Dermis microvascular lymphatic vessel endothelial cell (primary cell): ENCODE results near the gene HOATZ. TPM values are rescaled to one million over a fixed set of nuclear protein-coding genes. Genes with fewer than 3 reads are reported as not detected.

Source experiments
- DNase-seq, 2 donors: peaks; one replicate each; pipeline versions ENCODE4 v3.0.0 to v3.0.0-alpha.2; 2010; ENCODE audit warnings: low read depth in 2 of 2
- total RNA-seq: library from RNA; depleted of rRNA; stranded (reverse); fragments of >200 nt; gene quantifications from 2 replicates; pipeline ENCODE4 v1.2.1, GENCODE V29; 2014

HOATZ gene
- total RNA-seq, 1 donor from 2014 or later: not detected

DNA sequence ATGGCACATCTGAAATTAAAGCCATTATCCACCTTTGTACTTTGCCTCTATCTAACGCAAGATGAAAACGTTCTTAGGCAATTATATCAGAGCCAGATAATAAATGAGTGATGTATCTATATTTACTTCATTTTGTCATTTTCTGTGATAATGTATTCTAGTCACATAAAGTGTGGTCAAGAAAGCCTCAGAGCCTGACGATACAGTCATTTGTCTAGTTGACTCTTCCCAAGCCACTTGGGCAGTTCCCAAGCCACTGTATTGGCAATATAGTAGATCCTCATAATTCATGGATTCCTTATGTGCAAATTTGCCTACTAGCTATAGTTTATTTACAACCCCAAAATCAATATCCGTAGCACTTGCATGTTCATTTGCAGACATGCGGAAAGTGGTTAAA, 7.8 kb downstream of the HOATZ start:
- DNase-seq: no peak

DNA sequence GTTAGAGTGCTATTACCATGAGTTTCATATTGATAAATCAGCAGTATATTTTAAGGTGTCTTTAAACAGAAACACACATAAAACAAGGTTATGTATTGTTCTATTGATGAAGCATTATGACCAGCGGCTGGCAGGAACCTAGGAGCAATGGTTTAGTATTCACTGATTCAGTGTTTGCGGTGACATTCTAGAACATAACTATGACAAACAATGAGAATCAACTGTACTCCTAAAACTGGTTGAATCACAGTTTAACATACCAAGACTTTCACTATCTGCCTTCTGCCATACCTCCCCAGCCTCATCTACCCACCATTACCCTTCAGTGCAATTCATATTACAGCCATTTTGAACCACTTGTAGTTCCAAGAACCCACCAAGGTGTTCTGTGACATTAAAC, 8.8 kb downstream of the HOATZ start:
- no peak for DNase-seq

DNA sequence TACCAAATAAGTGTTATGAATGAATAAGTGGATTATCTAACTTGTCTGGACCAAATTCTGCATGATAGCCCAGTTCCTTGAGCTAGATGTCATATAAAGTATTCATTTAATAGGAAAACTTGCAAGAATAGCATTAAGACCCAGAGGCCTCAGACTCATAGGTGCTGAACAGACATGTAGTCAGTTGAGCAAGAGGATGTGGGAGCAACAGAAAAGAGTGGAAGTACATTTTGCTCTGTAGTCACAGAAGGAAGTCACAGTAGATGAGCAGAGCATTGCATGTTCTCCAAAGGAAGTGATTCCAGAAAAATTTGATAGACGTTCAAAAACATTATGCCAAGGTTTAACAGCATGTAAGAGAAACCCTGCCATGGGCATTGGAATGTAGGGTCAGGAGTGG, 9.5 kb downstream of the HOATZ start:
- no peak for DNase-seq

DNA sequence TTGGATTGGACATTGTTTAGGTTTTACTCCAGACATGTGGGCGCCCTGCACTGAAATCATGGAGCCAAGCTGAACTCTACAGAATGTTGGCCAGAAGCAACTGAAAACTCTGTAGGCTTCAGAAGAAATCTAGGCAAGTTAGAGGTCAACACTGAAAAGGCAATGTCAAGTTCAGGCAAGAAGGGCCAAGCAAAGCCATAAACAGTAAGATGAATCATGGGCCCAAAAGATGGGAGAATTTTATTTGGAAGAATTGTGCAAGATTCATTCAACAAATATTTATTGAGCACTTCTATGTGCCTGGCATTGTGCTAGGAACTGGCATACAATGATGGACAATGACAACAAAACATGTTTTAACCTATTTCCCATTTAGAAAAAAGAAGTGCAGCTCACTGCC, 10.9 kb downstream of the HOATZ start:
- no peak for DNase-seq

DNA sequence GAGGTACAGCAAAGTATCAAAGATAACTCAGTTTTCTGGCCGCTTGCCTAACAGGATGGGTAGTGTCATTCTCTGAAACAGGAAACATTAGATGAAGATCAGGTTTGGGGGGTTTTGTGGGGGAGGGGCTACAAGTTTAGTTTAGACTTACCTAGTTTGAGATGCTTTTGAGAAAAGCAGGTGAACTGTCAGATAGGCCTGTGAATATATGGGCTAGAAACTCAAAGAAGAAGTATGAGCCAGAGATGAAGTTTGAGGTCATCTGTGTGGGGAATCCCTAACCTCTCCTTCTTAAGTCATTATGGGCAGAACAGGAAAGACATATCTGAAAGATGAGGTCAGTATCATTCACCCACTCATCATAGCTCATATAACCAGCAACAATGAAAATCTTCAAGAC, 11.9 kb downstream of the HOATZ start:
- no peak for DNase-seq

DNA sequence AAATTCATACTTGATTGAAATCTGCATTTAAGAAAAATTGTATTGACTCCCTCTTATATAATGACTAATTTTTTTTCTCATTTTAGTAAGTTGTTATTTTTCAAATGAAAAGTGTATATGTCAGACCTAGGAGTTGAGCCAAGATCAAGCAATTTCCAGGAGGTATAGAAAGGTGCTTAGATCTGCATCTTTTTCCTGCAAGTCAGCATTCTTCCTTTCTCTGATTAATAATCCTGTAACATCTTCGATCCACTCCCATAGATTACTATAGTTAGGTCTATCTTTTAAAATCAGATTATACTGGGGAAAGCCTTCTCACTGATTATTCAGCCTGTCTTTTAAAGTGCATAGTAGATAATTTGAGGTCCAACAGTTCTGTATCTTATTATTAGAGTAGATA, 12.7 kb downstream of the HOATZ start:
- DNase-seq: no peak

DNA sequence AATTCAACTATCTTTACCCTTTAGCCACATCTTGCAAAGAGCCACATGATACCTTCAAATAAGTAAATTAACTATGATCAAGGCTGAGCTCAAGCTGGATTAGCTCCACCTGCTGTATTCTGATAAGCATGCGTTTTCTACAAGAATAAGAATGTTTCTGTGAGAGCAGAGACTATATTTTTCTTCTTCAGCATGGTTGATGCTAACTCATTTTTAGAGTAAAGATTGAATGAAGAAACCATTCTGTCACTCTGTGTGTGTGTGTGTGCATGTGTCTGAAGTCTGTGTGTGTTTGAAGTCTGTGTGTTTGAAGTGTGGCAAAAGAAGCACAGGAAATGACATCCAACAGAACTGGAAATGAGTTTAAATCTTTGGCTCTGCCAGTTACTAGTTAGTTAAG, 14.0 kb downstream of the HOATZ start:
- DNase-seq: no peak

DNA sequence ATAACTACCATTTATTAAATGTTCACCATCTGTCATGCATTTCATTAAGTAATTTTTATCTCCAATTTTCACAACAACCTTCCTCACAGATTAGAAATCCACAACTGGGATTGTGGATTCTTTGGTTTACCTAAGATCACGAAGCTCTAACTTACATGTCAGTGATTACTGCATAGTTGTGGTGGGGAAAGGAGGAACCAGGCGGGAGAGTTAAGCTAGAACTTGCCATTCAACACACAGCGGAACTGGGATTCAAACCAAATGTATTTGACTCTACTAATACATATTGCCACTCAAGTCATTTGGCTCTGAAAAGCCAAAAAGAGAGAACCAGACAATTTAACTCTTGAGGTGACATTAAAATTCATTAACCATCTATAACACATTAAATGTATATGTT, 15.5 kb downstream of the HOATZ start:
- no peak for DNase-seq

DNA sequence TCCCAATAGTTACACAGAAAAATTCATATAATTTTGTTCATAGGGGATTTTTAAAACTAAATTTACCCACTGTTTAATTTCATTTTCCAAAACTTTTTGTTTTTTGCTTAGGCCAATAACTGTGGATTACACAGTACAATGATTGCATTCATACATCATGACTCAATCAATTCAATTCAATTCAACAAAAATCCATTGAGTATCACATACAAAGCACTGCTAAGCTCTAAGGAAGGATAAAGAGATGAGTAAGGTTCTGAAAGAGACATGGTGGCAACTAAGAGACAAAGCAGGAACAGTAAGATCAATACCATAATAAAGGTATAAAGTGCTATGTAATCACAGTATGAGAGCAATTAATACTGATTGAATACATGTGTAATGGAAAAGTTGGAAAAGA, 16.6 kb downstream of the HOATZ start:
- DNase-seq: no peak

DNA sequence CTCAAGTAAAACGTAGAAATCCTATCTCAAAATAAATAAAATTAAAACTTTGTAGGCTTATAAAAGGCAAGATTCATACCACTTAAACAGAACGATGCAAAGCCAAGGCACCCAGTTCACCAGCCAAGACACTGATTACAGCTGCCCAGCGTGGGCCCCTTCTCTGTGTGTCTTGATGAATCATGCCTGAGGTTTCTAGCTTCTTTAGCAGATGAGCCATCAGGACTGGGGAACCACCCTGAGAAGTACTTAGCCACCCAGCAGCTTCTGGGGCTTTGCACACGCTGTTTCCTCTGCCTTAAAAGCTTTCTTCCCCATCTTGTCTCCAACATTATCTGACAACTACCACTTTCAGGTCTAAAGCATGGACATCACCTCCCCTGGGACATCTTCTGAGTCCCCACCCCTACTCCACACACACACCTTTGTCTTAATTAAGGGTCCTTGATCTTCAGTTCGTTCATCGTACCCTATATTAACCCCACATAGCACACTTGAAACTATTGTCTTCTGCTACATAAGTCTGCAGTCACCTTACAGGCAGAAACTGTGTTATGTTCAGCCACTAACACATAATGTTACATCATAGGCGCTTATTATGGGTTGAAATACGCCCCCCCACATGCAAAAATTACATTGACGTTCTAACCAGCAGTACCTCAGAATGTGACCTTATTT, 17.2 kb downstream of the HOATZ start:
- no peak for DNase-seq

DNA sequence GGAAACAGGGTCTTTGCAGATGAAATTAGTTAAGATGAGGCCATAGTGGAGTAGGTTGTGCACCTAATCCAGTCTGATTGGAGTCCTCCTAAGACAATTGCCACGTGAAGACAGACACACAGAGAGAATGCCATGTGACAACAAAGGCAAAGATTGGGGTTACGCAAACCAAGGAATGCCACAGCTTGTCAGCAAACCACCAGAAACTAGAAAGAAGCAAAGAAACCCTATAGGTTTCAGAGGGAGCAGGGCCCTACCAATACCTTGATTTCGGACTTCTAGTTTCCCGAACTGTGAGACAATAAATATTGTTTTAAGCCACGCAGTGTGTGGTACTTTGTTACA, 17.8 kb downstream of the HOATZ start:
- no peak for DNase-seq

DNA sequence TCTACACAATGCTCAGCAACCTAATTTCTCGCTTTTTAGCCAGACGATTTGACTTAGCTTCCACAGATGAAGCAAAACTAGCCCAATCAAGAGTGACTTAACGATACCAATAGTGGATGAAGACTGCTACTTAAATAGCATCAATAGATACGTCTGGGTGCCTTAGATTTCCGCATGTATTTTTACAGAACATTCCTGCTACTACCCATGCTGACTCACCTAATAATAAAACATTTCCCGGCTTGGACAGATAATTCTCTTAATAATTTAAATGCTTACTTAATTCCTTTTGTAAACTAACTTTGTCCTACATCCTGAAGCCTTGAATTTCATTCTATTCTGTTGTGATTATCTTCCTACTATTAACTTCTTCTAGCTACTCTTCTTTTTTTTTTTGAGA, 20.7 kb downstream of the HOATZ start:
- DNase-seq: no peak

DNA sequence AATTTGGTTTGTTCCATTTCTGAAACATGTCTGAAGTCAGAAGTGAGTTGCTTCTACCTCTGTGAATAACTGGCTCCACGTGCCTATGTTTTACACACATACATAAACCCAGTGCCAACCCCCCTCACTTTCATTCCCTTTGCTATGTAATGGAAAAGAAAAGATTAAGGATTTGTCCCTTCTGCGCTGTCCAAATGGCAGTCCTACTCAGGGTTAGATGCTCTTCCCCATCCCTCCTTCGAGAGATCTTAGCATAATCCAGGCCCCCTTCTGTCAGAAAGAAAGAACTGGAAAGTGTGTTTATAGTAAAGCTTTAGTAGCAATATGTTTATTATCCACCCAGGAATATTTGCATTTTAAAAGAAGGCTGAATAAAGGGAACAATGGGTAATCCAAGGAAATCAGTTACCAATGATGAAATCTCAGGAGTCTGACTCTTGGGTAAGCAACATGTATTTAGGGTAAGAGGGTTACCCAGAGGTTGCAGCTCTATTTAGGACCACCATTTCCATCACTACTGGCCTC, 22.8 kb downstream of the HOATZ start:
- DNase-seq: no peak

DNA sequence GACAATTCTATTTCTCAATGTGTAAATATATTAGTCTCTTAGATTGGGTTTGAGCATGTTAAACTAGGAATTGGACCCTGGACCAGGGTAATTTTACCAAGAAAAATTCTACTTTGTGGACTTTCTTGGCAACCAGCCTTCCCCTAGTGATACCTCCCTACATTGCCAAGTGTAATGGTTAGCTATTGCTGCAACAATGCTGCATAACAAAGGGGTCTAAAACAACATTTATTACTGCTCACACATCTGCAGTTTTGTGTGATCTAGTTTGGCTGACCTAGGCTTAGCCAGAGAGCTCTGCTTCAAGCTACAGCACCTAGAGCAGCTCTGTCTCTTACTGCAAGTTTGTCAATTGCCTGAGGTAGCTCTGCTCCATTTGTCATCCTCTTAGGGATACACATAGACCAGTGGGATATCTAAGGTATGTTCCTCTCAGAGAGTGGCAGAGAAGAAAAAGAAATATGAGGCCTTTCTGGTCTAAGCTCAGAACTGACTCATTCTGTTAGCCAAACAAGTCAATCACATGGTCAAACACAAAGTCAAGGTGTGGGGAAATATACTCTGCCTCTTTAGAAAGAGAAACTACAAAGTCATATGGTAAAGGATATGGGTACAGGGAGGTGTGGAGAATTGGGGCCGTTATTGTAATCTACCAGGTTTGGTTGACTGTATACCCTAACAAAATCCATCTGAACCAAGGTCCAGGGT, 24.0 kb downstream of the HOATZ start:
- no peak for DNase-seq

DNA sequence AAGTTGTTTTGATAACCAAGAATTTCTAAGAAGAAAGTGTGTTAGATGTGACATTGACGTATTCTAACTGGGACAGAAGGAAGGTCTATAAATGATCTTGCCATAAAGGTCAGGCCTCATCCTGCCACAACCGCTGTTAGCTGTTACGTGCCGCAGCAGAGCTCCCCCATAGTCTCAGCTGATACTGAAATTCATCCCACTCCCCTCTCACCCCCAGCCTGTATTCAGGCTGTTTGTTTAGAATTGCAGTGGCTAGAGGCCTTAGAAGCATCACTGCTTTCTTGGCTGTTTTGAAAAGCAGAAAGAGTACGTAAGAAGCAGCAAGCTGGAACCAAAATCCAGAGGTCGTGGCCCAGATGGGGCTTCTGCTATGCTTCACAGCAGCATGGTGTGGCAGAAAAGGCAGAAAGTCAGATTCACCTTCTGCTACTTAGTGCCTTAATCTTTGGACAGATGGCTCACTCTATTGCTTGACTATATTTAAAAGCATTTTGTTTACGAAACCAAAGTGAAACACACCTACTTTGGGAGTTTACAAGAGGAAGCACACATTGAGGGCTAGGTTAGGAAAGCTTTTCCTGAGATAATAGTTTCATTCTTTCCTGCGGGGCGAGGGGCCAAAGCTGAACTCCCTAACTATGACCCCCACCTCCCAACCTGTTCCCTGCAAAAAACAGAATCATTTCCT, 25.0 kb downstream of the HOATZ start:
- DNase-seq: no peak

DNA sequence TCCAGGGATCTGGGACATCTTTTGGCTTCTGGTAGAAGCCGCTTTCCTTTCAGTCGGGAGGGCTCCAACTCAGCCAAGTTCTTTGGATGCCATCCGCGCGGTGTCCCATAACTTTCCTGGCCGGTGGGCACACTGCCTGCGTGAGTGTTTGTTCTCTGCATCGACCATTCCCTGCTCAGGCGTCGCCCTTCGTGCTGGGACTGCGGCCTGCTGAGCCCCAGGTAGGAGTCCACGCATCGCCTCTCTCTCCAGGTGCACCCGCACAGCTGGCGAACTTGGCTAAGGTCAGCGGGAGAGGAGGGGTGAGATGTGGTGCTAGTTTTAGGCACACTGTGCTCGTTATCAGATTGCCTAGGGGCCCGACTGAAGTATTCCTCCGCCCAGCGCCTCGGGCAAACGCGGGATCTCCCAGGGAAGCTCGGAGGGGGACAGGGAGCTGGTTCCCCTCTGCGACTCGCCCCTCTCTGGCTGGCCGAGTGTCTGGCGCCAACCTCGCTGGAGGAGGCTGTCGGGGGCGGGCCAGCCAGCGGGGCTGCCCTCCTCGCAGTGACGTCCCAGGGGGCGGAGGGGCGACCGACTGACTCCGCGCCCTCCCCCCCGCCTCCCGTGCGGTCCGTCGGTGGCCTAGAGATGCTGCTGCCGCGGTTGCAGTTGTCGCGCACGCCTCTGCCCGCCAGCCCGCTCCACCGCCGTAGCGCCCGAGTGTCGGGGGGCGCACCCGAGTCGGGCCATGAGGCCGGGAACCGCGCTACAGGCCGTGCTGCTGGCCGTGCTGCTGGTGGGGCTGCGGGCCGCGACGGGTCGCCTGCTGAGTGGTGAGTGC, 25.7 kb downstream of the HOATZ start, which contains the start of gene LAYN:
LAYN (plus strand) TSS at position 607 of the 823 bp plus-strand sequence; CDS start at position 731, 124 bp downstream.
- DNase-seq: peak in 1 of 2 donors; percentile 68

DNA sequence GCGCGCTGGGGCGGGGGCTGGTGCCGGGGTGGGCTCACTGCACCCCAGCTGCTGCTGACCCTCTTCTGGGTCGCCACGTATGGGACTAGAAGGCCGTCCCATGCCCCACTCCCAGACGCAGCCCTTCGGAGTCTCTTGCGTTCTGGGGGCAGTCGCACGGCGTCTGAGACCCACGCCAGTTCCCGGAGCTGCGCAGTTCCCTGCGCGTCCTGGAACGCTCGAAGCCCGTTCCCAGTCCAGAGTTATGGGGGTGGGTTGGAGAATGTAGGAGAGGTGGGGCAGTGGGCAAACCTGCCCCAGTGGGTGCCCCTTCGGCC, 26.3 kb downstream of the HOATZ start:
- DNase-seq: no peak

DNA sequence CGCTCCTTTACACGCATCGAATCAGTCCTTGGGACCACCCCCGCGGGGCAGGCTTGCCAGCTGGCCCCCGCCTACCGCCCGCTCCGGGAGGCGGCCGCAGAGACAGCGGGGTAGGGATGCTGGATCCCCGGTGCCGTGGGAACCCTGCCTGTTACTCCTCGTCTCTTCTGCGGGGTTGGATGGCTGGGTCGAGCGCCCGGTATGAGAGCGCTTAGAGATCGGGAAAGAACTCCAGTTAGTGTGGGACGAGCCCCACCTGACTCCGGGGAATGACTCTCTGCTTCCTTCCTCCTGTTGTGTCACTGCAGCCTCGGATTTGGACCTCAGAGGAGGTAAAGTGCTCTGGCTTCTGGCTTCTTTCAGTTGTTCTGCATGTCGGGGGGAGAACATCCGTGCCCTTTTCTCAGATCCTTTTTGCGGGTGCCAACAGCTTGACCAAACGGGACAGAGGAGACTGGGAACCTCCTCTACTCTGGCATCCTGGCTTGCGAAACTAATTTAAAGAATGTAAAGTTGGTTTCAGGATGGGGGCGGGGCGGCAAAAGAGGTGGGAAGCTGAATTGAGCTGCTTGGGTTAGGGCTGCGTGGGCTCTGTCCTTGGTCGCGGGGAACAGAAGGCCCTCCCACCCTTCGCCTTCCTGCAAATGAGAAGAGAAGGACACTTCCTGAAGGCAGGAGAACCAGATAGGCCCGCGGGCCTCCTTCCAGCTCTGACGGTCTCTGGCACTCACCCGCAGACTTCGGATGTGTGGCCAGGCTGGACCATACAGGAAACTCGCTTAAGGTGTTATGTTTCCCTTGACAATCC, 26.9 kb downstream of the HOATZ start:
- peak; percentile 81 to 89 for DNase-seq

DNA sequence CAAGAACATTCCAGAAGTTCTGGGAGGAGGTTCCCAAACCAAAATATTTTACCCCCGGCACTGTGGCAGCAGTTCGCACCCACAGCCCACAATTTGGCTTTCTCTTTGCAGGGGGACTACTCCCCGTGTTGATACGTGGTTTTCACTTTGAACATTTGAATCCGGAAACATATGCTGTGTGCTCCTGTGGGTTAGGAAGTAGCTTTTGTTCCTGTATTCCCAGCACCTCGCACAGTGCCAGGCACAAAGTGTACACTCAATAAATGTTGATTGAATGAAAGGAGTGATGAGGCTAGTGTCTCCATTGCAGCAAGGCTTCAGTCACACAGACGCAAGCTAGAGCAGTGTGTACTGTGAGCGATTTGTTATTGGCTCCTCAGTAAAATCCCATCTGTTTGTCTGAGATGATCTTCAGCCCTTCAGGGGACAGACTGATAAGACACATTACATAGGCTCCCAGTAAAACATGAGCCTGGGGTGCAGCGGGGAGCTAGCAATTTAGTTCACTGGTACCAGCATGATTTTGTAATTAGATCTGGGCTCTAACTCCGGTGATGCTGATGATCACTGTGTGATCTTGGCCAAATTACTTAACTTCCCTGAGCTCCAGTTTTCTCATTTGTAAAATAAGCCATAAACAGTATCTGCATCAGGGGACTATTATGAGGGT, 28.2 kb downstream of the HOATZ start:
- DNase-seq: peak; percentile 50 to 57

DNA sequence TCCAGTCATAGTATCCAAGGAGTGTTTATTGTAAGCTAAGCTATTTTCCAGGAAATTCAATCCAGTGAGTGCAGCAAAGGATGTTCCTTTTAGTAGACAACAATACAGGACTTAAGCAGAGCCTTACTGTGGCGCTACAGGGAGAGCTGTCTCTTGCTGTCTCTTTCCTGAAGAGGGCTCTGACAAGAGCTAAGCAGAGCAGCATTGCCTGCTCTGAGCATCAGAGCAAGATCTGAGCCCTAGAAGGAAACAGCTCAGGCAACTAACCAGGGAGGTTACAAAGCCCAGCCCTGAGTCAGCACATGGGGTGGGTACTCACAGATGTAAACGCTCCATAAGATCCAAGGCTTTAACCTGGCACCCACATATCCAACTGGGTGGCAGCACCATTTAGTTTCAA, 33.9 kb downstream of the HOATZ start:
- DNase-seq: no peak
